GM18498 (cell line): ENCODE measurements around the gene SPATS2.
"Not testable (repeated sequence)": the region's sequence is repeated elsewhere in the genome, so short reads cannot be mapped to it uniquely, and the experiment has no call there.

Experiments
- ATAC-seq: cut with Tn5 transposase; IDR thresholded peaks from one replicate; pipeline ENCODE4 v1.9.1; 2021; ENCODE audit warnings: mild to moderate bottlenecking, moderate library complexity; ENCODE audit not compliant: unreplicated experiment

Gene SPATS2

GRCh38 chr12:49367381-49368239 lies at the start of gene SPATS2:
Gene SPATS2, plus strand, starts transcription at chr12:49367462. Its CDS starts 93,551 bp downstream, at chr12:49461013.
- ATAC-seq = no peak

- not testable (repeated sequence) for ATAC-seq
These were observed 46.7 kb upstream of the SPATS2 start for GRCh38 chr12:49320411-49321103.

- no peak for ATAC-seq
These were observed 44.9 kb upstream of the SPATS2 start for GRCh38 chr12:49322367-49322707.

GRCh38 chr12:49322708-49323523 lies 44.3 kb upstream of the SPATS2 start, which contains the start of gene TROAP:
Gene TROAP, plus strand, starts transcription at chr12:49323255. Its CDS starts 354 bp downstream, at chr12:49323609.
- peak; percentile 98 for ATAC-seq

- no peak for ATAC-seq
These were observed 43.7 kb upstream of the SPATS2 start for GRCh38 chr12:49323524-49324097.

- no peak for ATAC-seq
These were observed 41.7 kb upstream of the SPATS2 start for GRCh38 chr12:49325606-49326005.

- no peak for ATAC-seq
These were observed 39.9 kb upstream of the SPATS2 start for GRCh38 chr12:49327368-49327767.

- ATAC-seq = no peak
These were observed 39.4 kb upstream of the SPATS2 start for GRCh38 chr12:49327887-49328286.

- ATAC-seq = no peak
These were observed 38.4 kb upstream of the SPATS2 start for GRCh38 chr12:49328816-49329215.

GRCh38 chr12:49330032-49330619 lies 37.1 kb upstream of the SPATS2 start:
- ATAC-seq = no peak

GRCh38 chr12:49330631-49331379 lies 36.5 kb upstream of the SPATS2 start:
- no peak for ATAC-seq

- ATAC-seq = no peak
These were observed 35.7 kb upstream of the SPATS2 start for GRCh38 chr12:49331380-49332222.

- no peak for ATAC-seq
These were observed 34.8 kb upstream of the SPATS2 start for GRCh38 chr12:49332441-49332861.

GRCh38 chr12:49332891-49333371 lies 34.3 kb upstream of the SPATS2 start:
- ATAC-seq = no peak

GRCh38 chr12:49333778-49334177 lies 33.5 kb upstream of the SPATS2 start:
- ATAC-seq = not testable (repeated sequence)

- no peak for ATAC-seq
These were observed 33.0 kb upstream of the SPATS2 start for GRCh38 chr12:49334226-49334625.

- no peak for ATAC-seq
These were observed 32.6 kb upstream of the SPATS2 start for GRCh38 chr12:49334681-49335080.

- no peak for ATAC-seq
These were observed 31.9 kb upstream of the SPATS2 start for GRCh38 chr12:49335118-49335954.
